OCI-LY1 (cell line): Measurements from ENCODE around the gene UCP3.
A peak's percentile ranks its signal among the peaks of the same experiment; 100 is the strongest.

ENCODE experiments used
- H2AFZ ChIP-seq: fragments of 200-600 bp; sonication (generic), shearing (Covaris generic); 2 replicates; pipeline ENCODE4 v1.6.0; 2014; ENCODE audit warnings: antibody characterized with exemption, mild to moderate bottlenecking, low read length
- H3F3A ChIP-seq: fragments of 200-600 bp; sonication (generic), shearing (Covaris generic); 2 replicates; pipeline ENCODE4 v1.6.0; 2014; ENCODE audit warnings: mild to moderate bottlenecking, antibody characterized with exemption, low read length, moderate library complexity; ENCODE audit not compliant: insufficient read depth
- H3K27ac ChIP-seq: fragments of 200-600 bp; sonication (generic); 2 replicates; pipeline ENCODE4 v1.5.1; 2014; ENCODE audit warnings: low read length, mixed run types, mild to moderate bottlenecking, low read depth; ENCODE audit not compliant: poor library complexity, severe bottlenecking
- H3K27me3 ChIP-seq: fragments of 200-600 bp; sonication (generic); 2 replicates; pipeline ENCODE4 v1.6.0; 2014; ENCODE audit warnings: antibody characterized with exemption, mild to moderate bottlenecking, low read length, moderate library complexity; ENCODE audit not compliant: insufficient read depth
- H3K36me3 ChIP-seq: fragments of 200-600 bp; sonication (generic); 2 replicates; pipeline ENCODE4 v1.6.1; 2014; ENCODE audit warnings: mild to moderate bottlenecking, antibody characterized with exemption, low read length, moderate library complexity, mixed read lengths; ENCODE audit not compliant: insufficient read depth
- H3K4me1 ChIP-seq: fragments of 200-600 bp; sonication (generic); 2 replicates; pipeline ENCODE4 v1.5.1; 2014; ENCODE audit warnings: mild to moderate bottlenecking, low read length, moderate library complexity; ENCODE audit not compliant: insufficient read depth, severe bottlenecking
- H3K4me2 ChIP-seq: fragments of 200-600 bp; sonication (generic), shearing (Covaris generic); 2 replicates; pipeline ENCODE4 v1.6.1; 2014; ENCODE audit warnings: low read length
- H3K4me3 ChIP-seq: fragments of 200-600 bp; sonication (generic); 2 replicates; pipeline ENCODE4 v1.5.1; 2014; ENCODE audit warnings: low read length, low read depth, mild to moderate bottlenecking, mixed read lengths; ENCODE audit not compliant: poor library complexity, severe bottlenecking
- H3K79me2 ChIP-seq: fragments of 200-600 bp; shearing (Covaris generic); 2 replicates; pipeline ENCODE4 v1.6.1; 2016; ENCODE audit warnings: mixed run types, low read length, mixed read lengths; ENCODE audit not compliant: insufficient read depth
- H3K9ac ChIP-seq: fragments of 200-600 bp; sonication (generic), shearing (Covaris generic); 2 replicates; pipeline ENCODE4 v1.6.1; 2014; ENCODE audit warnings: mild to moderate bottlenecking, low read length, mixed read lengths
- H3K9me2 ChIP-seq: fragments of 200-600 bp; sonication (generic), shearing (Covaris generic); 2 replicates; pipeline ENCODE4 v1.6.1; 2014; ENCODE audit warnings: low read depth, mild to moderate bottlenecking, low read length, mixed read lengths
- H3K9me3 ChIP-seq: fragments of 200-600 bp; shearing (Covaris generic); 2 replicates; pipeline ENCODE4 v1.6.1; 2014; ENCODE audit warnings: low read length, mixed read lengths
- H4K20me1 ChIP-seq: fragments of 200-600 bp; sonication (generic), shearing (Covaris generic); 2 replicates; pipeline ENCODE4 v1.6.0; 2016; ENCODE audit warnings: mild to moderate bottlenecking, low read length; ENCODE audit not compliant: insufficient read depth
- EZH2 ChIP-seq: fragments of 200-600 bp; sonication (generic), shearing (Covaris generic); IDR thresholded peaks from 2 replicates; pipeline ENCODE4 v1.8.0; 2017; ENCODE audit warnings: borderline replicate concordance, mixed run types, mild to moderate bottlenecking, antibody characterized with exemption, low read length, moderate library complexity, mixed read lengths
- TF ChIP-seq, protein P1 (sequence below): fragments of 200-600 bp; sonication (generic), shearing (Covaris generic); IDR thresholded peaks from 2 replicates; pipeline ENCODE4 v1.5.1; 2017; ENCODE audit warnings: mild to moderate bottlenecking, antibody characterized with exemption, low read length, moderate library complexity, mixed read lengths

Gene UCP3

GRCh38 chr11:74001822-74002286, 7.0 kb downstream of the UCP3 start:
- H3K4me1 ChIP-seq: peaks cover 44% of the 10 kb centered on the region
- no peak overlapping the region for H3K4me3 ChIP-seq
- H3K27ac ChIP-seq: no peak overlapping the region
- no peaks in the 10 kb centered on the region for H3K9me2 ChIP-seq
- no peak overlapping the region for H3K4me2 ChIP-seq
- 0 out of 2 replicates have a peak, but pooled peaks cover 8% of the 10 kb centered on the region for H3F3A ChIP-seq
- no peaks in the 10 kb centered on the region for H3K9me3 ChIP-seq
- no peaks in the 10 kb centered on the region for H3K27me3 ChIP-seq
- no peak overlapping the region for H3K9ac ChIP-seq
- H3K36me3 ChIP-seq: no peaks in the 10 kb centered on the region
- TF ChIP-seq, protein P1, sequence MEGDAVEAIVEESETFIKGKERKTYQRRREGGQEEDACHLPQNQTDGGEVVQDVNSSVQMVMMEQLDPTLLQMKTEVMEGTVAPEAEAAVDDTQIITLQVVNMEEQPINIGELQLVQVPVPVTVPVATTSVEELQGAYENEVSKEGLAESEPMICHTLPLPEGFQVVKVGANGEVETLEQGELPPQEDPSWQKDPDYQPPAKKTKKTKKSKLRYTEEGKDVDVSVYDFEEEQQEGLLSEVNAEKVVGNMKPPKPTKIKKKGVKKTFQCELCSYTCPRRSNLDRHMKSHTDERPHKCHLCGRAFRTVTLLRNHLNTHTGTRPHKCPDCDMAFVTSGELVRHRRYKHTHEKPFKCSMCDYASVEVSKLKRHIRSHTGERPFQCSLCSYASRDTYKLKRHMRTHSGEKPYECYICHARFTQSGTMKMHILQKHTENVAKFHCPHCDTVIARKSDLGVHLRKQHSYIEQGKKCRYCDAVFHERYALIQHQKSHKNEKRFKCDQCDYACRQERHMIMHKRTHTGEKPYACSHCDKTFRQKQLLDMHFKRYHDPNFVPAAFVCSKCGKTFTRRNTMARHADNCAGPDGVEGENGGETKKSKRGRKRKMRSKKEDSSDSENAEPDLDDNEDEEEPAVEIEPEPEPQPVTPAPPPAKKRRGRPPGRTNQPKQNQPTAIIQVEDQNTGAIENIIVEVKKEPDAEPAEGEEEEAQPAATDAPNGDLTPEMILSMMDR: no peak
- no peak for TF ChIP-seq EZH2
- no peaks in the 10 kb centered on the region for H3K79me2 ChIP-seq
- H2AFZ ChIP-seq: no peak overlapping the region
- no peaks in the 10 kb centered on the region for H4K20me1 ChIP-seq

DNA sequence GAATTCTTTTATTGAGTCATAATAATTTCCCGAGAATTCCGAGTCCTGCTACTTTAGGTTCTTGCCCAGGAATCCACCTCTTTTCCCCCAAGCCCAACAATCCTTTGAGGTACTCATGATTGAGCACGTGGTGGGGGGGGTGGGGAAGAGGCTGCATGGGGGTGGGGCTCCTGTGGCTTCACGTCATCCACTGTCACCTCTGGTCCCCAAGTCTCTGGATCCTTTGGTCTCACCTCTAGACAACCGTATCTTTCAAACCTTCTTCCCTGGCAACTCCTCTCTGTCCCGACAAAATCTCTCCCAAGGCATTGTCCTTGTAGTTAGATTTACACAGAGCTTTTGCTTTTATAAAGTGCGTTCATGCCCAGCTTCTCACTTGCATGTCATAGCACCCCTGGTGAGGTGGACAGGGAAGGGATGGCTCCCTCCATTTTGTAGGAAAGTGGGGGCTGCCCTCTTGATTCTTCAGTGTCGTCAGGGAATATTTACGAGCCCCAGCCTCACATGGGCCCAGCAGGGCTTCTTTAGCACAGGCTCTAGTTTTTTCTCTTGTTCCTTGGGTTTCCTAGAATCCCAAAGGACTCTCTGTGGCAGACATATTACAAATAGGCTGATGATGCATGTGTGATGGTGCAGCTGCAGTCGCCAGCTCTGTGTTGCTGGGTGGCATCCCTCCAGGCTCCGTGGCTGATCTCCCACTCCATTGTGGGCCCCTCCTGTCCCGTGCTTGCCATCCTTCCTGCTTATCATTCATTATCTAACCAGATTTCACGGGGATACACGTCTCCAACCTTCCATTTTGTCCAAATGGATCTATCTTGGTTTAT, 8.4 kb downstream of the UCP3 start:
- Histone ChIP-seq H3K9me2 (no peaks in the 10 kb centered on the region), H3K4me2 (no peak overlapping the region)

GRCh38 chr11:73999581-74000306, 9.1 kb downstream of the UCP3 start:
- H3K9me3 ChIP-seq: no peaks in the 10 kb centered on the region

More for the DNA sequence above, 8.4 kb downstream of the UCP3 start:
- Histone ChIP-seq H3K36me3 (no peaks in the 10 kb centered on the region), H3K4me1 (peaks cover 53% of the 10 kb centered on the region), H3F3A (0 out of 2 replicates have a peak, but pooled peaks cover 11% of the 10 kb centered on the region), H3K4me3 (no peak overlapping the region), H3K27me3 (no peaks in the 10 kb centered on the region), H3K9ac (no peak overlapping the region), H2AFZ (no peak overlapping the region), H3K9me3 (no peaks in the 10 kb centered on the region), H3K27ac (peak overlapping the region; percentile 98), H4K20me1 (no peaks in the 10 kb centered on the region), H3K79me2 (no peaks in the 10 kb centered on the region)
- no peak for TF ChIP-seq EZH2
- TF ChIP-seq, protein P1: no peak

More at GRCh38 chr11:73999581-74000306, 9.1 kb downstream of the UCP3 start:
- no peaks in the 10 kb centered on the region for H4K20me1 ChIP-seq
- H3K4me1 ChIP-seq: peaks cover 54% of the 10 kb centered on the region
- no peaks in the 10 kb centered on the region for H3K79me2 ChIP-seq
- H3F3A ChIP-seq: peaks cover 16% of the 10 kb centered on the region
- peak overlapping the region; percentile 98 for H3K27ac ChIP-seq
- H3K9ac ChIP-seq: no peak overlapping the region
- no peaks in the 10 kb centered on the region for H3K36me3 ChIP-seq
- no peaks in the 10 kb centered on the region for H3K9me2 ChIP-seq
- no peak overlapping the region for H3K4me3 ChIP-seq
- H3K27me3 ChIP-seq: no peaks in the 10 kb centered on the region
- peak overlapping the region; percentile 19; the same call in 1 of the 2 replicates for H3K4me2 ChIP-seq
- H2AFZ ChIP-seq: no peak overlapping the region
- no peak for TF ChIP-seq EZH2
